Measurements from ENCODE around the gene COL4A2. TPM values are rescaled to one million over a fixed set of nuclear protein-coding genes. Genes with fewer than 3 reads are reported as not detected.

COL4A2 gene
- total RNA-seq, 1 experiment from 2014 or later, result 1.6 TPM

GRCh38 chr13:110344320-110344719 is 37.2 kb downstream of the COL4A2 start:
- H3K9me2 ChIP-seq (ENCODE audit: insufficient read depth), result no peaks in the 10 kb centered on the region
- POLR2A ChIA-PET, result no interaction called here
- no peak overlapping the region for H2AFZ ChIP-seq (ENCODE audit: low read depth, low read length, poor library complexity, severe bottlenecking)
- BruUV-seq (replicated peaks), result no TSS peak
- H3K79me2 ChIP-seq (ENCODE audit: insufficient read depth, low read length), result no peaks in the 10 kb centered on the region
- no peak overlapping the region for H3K9ac ChIP-seq (ENCODE audit: low read length)
- H3K4me2 ChIP-seq (ENCODE audit: low read length), result no peak overlapping the region
- RAD21 ChIA-PET (ENCODE audit: low non-redundant PET in 1 of 2, low total read pairs in 2 of 2, uncharacterized antibody in 2 of 2, unreplicated experiment in 2 of 2), result no interaction called here
- intact Hi-C loops (cut with micrococcal nuclease), result no loop called here
- H3K27ac ChIP-seq (ENCODE audit: low read depth, low read length), result no peak overlapping the region
- DNase-seq (ENCODE audit: low read depth, low spot score) (no peak), ATAC-seq (no peak)
- H3K36me3 ChIP-seq (ENCODE audit: control insufficient read depth in 1 of 2, insufficient read depth in 2 of 2, low read length in 2 of 2), result no peaks in the 10 kb centered on the region
- CTCF ChIA-PET, result interaction anchor here (1.3 kb wide), 1 partner anchor 8 kb away, joined by 3 read pairs; no protein-coding TSS in a partner anchor
- H3K4me1 ChIP-seq (ENCODE audit: control insufficient read depth in 1 of 2, insufficient read depth in 2 of 2, low read length in 2 of 2), result peaks cover 22 to 41% of the 10 kb centered on the region in 2 experiments
- H3K27me3 ChIP-seq (ENCODE audit: insufficient read depth, low read length), result peaks cover 10% of the 10 kb centered on the region; the same call in 1 of the 2 replicates
- H3K4me3 ChIP-seq (replicated peaks in 1 of 2; ENCODE audit: low read depth in 1 of 2, low read length in 2 of 2), result no peak overlapping the region
- no peaks in the 10 kb centered on the region for H4K20me1 ChIP-seq (ENCODE audit: insufficient read depth)
- no peak for TF ChIP-seq ATF3 (IDR thresholded peaks at IDR 0.05)
- no peak for TF ChIP-seq EGR1 (IDR thresholded peaks at IDR 0.05; ENCODE audit: low read depth)
- TF ChIP-seq ZFX (IDR thresholded peaks at IDR 0.05), result no peak
- TF ChIP-seq POLR2A (IDR thresholded peaks at IDR 0.05; ENCODE audit: borderline replicate concordance, extremely low read depth, insufficient read depth, insufficient read length), result no peak
- no peak for TF ChIP-seq RAD21 (IDR thresholded peaks at IDR 0.05; ENCODE audit: low read depth)
- TF ChIP-seq SRF (IDR thresholded peaks at IDR 0.05; ENCODE audit: low read depth), result no peak
- no peak for TF ChIP-seq EZH2phosphoT487 (IDR thresholded peaks at IDR 0.05; ENCODE audit: borderline replicate concordance)
- no peak for TF ChIP-seq REST (IDR thresholded peaks at IDR 0.05; ENCODE audit: low read depth)
- no peak for TF ChIP-seq ELF1 (IDR thresholded peaks at IDR 0.05; ENCODE audit: borderline replicate concordance, low read depth)
- no peak for TF ChIP-seq CBX3 (IDR thresholded peaks at IDR 0.05; ENCODE audit: low read depth)
- no peak for TF ChIP-seq SP1 (IDR thresholded peaks at IDR 0.05; ENCODE audit: low read depth)
- no peak for TF ChIP-seq YY1 (IDR thresholded peaks at IDR 0.05; ENCODE audit: extremely low read depth, insufficient replicate concordance, low read depth, low read length)
- no peaks in the 10 kb centered on the region for H3K9me3 ChIP-seq (ENCODE audit: control insufficient read depth in 1 of 2, insufficient read depth in 1 of 2, low read depth in 1 of 2, low read length in 2 of 2)
